ENCODE measurements around the gene FCHO2.

DNA sequence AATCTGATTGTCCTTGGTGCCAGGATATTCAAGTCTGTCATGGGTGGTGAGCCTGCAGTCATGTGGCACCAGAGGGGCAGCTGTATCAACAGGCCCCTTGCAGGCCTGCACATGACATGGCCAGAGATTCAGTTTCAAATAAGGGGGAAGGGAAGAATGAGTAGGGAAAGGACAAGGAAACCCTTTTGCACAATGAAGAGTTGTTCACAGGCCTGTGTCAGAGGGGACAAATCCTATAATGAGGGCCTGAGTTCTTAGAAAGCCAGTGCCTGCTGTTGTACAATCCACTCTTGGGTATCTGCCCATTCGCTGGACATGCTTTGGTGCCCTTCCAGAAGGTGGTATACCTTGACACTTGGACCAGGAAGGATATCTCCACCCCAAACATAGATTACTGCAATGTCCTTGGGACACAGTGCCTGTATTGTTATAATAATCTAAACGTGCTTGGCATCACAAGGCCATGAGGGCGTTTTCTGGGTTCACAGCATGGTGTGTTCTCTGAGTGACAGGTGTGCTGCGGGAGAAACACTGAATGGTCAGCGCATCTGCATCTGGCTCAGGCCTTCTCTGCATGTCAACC is 162.6 kb downstream of the FCHO2 start:
- TF ChIP-seq, protein P1, sequence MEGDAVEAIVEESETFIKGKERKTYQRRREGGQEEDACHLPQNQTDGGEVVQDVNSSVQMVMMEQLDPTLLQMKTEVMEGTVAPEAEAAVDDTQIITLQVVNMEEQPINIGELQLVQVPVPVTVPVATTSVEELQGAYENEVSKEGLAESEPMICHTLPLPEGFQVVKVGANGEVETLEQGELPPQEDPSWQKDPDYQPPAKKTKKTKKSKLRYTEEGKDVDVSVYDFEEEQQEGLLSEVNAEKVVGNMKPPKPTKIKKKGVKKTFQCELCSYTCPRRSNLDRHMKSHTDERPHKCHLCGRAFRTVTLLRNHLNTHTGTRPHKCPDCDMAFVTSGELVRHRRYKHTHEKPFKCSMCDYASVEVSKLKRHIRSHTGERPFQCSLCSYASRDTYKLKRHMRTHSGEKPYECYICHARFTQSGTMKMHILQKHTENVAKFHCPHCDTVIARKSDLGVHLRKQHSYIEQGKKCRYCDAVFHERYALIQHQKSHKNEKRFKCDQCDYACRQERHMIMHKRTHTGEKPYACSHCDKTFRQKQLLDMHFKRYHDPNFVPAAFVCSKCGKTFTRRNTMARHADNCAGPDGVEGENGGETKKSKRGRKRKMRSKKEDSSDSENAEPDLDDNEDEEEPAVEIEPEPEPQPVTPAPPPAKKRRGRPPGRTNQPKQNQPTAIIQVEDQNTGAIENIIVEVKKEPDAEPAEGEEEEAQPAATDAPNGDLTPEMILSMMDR (conservative IDR thresholded peaks at IDR 0.05 in 1 of 2, IDR thresholded peaks at IDR 0.05 in 1 of 2; ENCODE audit: extremely low read depth in 1 of 2, insufficient read depth in 1 of 2, low read depth in 1 of 2, low read length in 2 of 2) = no peak
- no peak for TF ChIP-seq EZH2 (IDR thresholded peaks at IDR 0.05; ENCODE audit: borderline replicate concordance, low read length)

Data from mammary epithelial cell (primary cell).